GM19467 (cell line): ENCODE results near the gene SETD5.

Experiments
- ATAC-seq: cut with Tn5 transposase; IDR thresholded peaks from one replicate; pipeline ENCODE4 v1.9.1; 2021; ENCODE audit warnings: mild to moderate bottlenecking, moderate library complexity; ENCODE audit not compliant: unreplicated experiment

The SETD5 gene

DNA sequence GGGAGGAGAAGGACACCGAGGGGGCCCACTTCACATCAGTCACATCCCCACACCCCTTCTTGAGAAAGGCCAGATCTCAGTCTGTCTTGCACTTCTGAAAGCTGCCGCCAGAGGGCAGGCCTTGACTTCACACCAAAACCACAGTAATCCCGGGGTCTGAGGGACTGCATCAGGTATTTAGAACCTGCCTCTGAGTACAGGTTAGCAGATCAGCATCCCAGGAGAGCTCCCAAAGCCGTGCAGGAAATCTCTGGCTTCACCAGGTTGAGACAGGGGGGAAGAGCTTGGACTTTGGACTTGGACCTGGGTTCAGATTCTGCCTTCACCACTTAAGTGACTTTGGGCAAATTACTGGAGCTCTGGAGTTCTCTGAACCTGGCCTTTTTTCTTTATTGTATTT is 105.9 kb downstream of the SETD5 start:
- ATAC-seq = no peak

DNA sequence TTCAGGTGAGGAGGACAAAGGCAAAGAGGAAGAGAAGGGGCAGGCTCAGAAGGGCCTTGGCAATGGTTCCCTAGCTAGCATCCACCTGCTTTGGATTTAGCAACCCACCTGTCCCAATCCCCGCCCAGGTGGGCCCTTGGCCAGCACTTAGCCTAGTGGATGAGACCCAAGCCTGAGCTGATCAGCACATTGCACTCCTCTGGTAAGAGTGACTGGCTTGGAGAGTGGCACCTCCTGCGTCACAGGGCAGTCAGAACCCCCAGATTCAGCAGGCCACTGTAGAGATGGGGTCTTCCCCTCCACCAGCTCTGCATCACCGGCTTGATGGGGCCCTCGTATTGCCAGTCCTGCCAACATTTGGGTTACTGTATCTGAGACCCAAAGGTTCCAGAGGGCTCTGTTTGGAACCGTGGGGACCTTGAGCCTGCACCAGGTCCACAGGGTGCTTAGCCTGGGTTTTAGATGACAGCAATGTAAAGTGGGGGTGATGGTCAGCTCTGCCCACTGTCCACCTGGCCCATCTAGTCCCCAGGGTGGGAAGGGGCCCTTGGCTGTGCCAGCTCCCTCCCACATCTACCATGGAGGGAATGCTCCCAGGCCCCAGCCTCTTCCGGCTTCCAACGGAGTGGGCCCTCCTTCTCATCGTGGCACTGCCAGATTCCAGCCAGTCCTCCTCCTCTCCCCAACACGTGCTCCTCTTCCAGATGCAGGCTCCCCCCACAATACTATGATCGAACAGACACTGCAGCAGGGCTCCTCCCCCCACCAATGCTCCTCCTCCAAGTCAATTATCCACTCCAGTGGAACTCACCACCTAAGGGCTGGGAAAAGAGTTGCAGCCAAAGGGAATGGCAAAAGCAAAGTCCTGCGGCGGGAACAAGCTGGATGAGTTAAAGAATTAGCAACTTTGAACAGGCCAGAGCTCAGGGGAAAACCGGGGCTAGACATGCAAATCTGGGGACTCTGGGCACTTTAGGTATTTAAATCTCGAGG is 110.5 kb downstream of the SETD5 start:
- no peak for ATAC-seq

- no peak for ATAC-seq
These were observed 111.4 kb downstream of the SETD5 start for GRCh38 chr3:9508781-9509180.

DNA sequence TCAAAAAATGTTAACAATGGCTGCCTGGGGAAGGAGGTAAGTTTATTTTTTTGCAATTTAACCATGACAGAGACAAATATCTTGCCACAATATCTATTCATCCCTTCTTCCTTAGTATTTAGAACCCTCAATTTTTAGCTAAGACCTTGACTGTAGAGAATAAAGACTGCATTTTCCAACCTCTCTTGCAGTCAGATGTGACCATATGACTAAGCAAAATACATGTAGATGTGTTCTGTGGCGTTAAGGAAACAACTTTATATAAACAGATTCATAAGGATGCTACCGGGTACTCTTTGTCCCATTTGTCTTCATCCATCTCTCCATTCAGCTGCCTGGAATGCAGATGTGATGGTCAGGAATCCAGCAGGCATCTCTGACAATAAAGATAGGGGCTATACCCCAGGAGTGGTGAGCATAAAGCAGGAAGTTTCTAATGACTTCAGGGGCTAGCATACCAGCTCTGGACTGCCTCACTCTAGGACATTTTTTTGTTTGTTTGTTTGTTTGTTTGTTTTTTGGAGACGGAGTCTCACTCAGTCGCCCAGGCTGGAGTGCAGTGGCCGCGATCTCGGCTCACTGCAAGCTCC is 115.1 kb downstream of the SETD5 start:
- ATAC-seq = no peak

DNA sequence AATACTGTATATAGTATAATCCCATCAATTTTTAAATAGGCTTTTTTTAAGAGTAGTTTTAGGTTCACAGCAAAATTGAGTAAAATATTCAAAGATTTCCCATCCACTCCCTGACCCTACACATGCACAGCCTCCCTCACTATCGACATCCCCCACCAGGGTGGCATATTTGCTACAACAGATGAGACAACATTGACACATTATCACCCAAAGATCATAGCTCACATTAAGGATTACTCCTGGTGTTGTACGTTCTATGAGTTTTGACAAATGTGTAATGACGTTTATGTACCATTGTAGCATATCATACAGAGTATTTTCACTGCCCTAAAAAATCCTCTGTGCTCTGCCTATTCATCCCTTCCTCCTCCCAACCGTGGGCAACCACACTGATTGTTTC is 116.9 kb downstream of the SETD5 start:
- no peak for ATAC-seq

DNA sequence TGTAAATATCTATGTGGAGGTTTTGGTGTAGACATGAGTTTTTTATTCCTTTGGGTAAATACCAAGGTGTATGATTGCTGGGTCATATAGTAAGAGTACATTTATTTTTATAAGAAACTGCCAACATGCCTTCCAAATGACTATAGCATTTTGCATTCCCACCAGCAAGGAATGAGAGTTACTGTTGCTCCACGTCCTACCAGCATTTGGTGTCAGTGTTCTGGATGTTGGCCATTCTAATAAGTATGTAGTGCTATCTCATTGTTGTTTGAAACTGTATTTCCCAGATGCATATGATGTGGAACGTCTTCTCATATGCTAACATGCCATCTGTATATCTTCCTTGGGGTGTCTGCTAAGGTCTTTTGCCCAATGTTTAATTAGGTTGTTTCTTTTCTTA is 117.5 kb downstream of the SETD5 start:
- ATAC-seq = no peak

DNA sequence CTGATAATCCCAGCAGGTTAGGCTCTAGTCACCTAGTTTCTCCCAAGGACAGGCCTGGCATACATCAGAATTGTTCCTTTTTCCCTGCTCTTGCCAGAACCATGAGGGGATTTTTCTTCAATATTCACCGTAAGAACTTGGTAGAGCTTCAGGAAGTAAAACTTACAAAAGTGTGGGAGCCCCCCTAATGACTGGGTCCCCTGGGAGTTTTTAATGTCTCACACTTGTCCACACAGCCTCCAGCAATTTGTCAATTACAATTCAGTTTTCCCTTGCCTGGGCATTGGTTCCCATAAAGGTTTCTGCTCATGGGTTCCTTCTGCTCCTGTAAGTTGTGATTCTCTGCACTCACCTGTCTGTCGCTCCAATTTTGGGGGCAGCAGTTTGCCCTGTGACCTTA is 127.7 kb downstream of the SETD5 start:
- ATAC-seq = no peak
